A549 (cell line): Measurements from ENCODE around the gene HS3ST4. TPM values are rescaled to one million over a fixed set of nuclear protein-coding genes. Genes with fewer than 3 reads are reported as not detected.

ENCODE experiments used
- ATAC-seq, 2 experiments: fragments of 200-7000 bp in 1 of 2; fragments of >200 bp in 1 of 2; cut with Nextera tagmentation in 1 of 2; cut with Tn5 transposase in 1 of 2; 3 replicates each; pipeline versions ENCODE4 v1.8.0 to v1.9.1; 2018 to 2020; ENCODE audit warnings: mild to moderate bottlenecking in 1 of 2, moderate library complexity in 1 of 2
- CTCF ChIA-PET: fragments of 300-600 bp; sonication (Branson Sonifier 250); formaldehyde crosslinking; extraction: SDS; loops from one replicate; lab custom pipeline; 2021; ENCODE audit warnings: antibody characterized with exemption, inconsistent platforms; lab: Yijun Ruan, JAX
- POLR2A ChIA-PET: fragments of 350-600 bp; formaldehyde crosslinking; extraction: SDS; loops from one replicate; lab custom pipeline; 2021; ENCODE audit warnings: antibody characterized with exemption, inconsistent platforms; lab: Yijun Ruan, JAX
- DNase-seq, 2 experiments: peaks; one replicate each; pipeline versions ENCODE4 v3.0.0 to v3.0.0-alpha.2; 2011 to 2016; ENCODE audit warnings: low read depth in 1 of 2, low spot score in 1 of 2
- FAIRE-seq: peaks from 2 replicates; lab custom pipeline; 2011; peaks lifted over from hg19 to GRCh38; lab: Jason Lieb, UNC
- H3K27ac ChIP-seq, 2 experiments: fragments of >200 bp; sonication (Bioruptor Twin); formaldehyde crosslinking; 3 replicates each; pipeline ENCODE4 v1.5.1; 2016 to 2017
- H3K4me1 ChIP-seq: fragments of >200 bp; sonication (Bioruptor Twin); formaldehyde crosslinking; 3 replicates; pipeline ENCODE4 v1.6.1; 2016
- H3K4me2 ChIP-seq: fragments of >200 bp; sonication (Bioruptor Twin); formaldehyde crosslinking; 3 replicates; pipeline ENCODE4 v1.6.1; 2016
- H3K4me3 ChIP-seq: fragments of >200 bp; sonication (Bioruptor Twin); formaldehyde crosslinking; 3 replicates; pipeline ENCODE4 v1.5.1; 2016
- H3K9me3 ChIP-seq: fragments of >200 bp; sonication (Bioruptor Twin); formaldehyde crosslinking; 3 replicates; pipeline ENCODE4 v1.6.1; 2016
- CBX2 ChIP-seq: fragments of 200-600 bp; sonication (generic); IDR thresholded peaks from 2 replicates; pipeline ENCODE4 v1.6.1; 2016; ENCODE audit warnings: low read depth, mild to moderate bottlenecking, borderline replicate concordance
- CEBPB ChIP-seq, 2 experiments: fragments of >200 bp in 1 of 2; sonication (Bioruptor Twin) in 1 of 2; formaldehyde crosslinking in 1 of 2; IDR thresholded peaks; 2 replicates each; pipeline ENCODE4 v1.6.1; 2012 to 2016
- CHD4 ChIP-seq: fragments of 200-600 bp; sonication (generic); IDR thresholded peaks from 2 replicates; pipeline ENCODE4 v1.6.1; 2016; ENCODE audit warnings: antibody characterized with exemption, mild to moderate bottlenecking, borderline replicate concordance
- ESRRA ChIP-seq: fragments of 150-350 bp; IDR thresholded peaks from 2 replicates; pipeline ENCODE4 v1.6.1; 2014; ENCODE audit warnings: mild to moderate bottlenecking, low read length, borderline replicate concordance
- FOSL2 ChIP-seq, 2 experiments: fragments of 450-650 bp in 1 of 2; fragments of >200 bp in 1 of 2; sonication (Bioruptor Twin) in 1 of 2; formaldehyde crosslinking; IDR thresholded peaks; 2 replicates each; pipeline versions ENCODE4 v1.5.0 to v1.6.1; 2016 to 2020; ENCODE audit warnings: mild to moderate bottlenecking in 1 of 2, moderate library complexity in 1 of 2
- FOXS1 ChIP-seq: fragments of 250-450 bp; sonication (Bioruptor Pico); IDR thresholded peaks from 2 replicates; pipeline ENCODE4 v1.5.0; 2020; ENCODE audit warnings: mild to moderate bottlenecking, moderate library complexity
- JUN ChIP-seq, 2 experiments: fragments of >200 bp; sonication (Bioruptor Twin); formaldehyde crosslinking; IDR thresholded peaks; 2 replicates in 1 of 2; 3 replicates in 1 of 2; pipeline ENCODE4 v1.6.1; 2016 to 2017
- JUNB ChIP-seq: fragments of >200 bp; sonication (Bioruptor Twin); formaldehyde crosslinking; IDR thresholded peaks from 2 replicates; pipeline ENCODE4 v1.6.1; 2016
- KDM1A ChIP-seq: fragments of 200-600 bp; sonication (generic); IDR thresholded peaks from 2 replicates; pipeline ENCODE4 v1.6.1; 2016; ENCODE audit warnings: low read depth, mild to moderate bottlenecking
- MYC ChIP-seq: IDR thresholded peaks from 2 replicates; pipeline ENCODE4 v1.6.1; 2012; ENCODE audit warnings: mild to moderate bottlenecking, inconsistent platforms, low read length, improper control_type of control experiment, borderline replicate concordance
- POLR2A ChIP-seq: IDR thresholded peaks from 2 replicates; pipeline ENCODE4 v1.6.1; 2012; ENCODE audit warnings: mild to moderate bottlenecking, low read length
- POLR2AphosphoS2 ChIP-seq: conservative IDR thresholded peaks from 2 replicates; pipeline ENCODE4 v1.6.1; 2012; ENCODE audit warnings: low read length, improper control_type of control experiment, inconsistent platforms
- RARB ChIP-seq: fragments of 250-450 bp; sonication (Bioruptor Pico); IDR thresholded peaks from 2 replicates; pipeline ENCODE4 v1.8.0; 2021; ENCODE audit warnings: mild to moderate bottlenecking, moderate library complexity
- SREBF2 ChIP-seq: fragments of 450-650 bp; IDR thresholded peaks from 2 replicates; pipeline ENCODE4 v1.6.1; 2014; ENCODE audit warnings: mild to moderate bottlenecking, moderate library complexity
- TP53 ChIP-seq: fragments of 250-450 bp; sonication (Bioruptor Pico); IDR thresholded peaks from 2 replicates; pipeline ENCODE4 v1.5.0; 2021; ENCODE audit warnings: mild to moderate bottlenecking, moderate library complexity
- WGBS: methylation state at CpG from one replicate; pipeline ENCODE4 v1.1.6; 2017; ENCODE audit errors: missing lambda C conversion rate; 5-methylcytosine and 5-hydroxymethylcytosine counted together
- polyA plus RNA-seq, 4 experiments: library from polyadenylated mRNA; depleted of rRNA in 3 of 4; stranded (reverse); fragments of >200 nt; fragmentation: RNase III in 1 of 4; extraction: RNeasy Plus Mini Kit Qiagen cat#74134 plus additional on column Dnase treatment in 1 of 4; gene quantifications; 2 replicates in 3 of 4; 3 replicates in 1 of 4; pipeline ENCODE4 v1.2.3, GENCODE V29; 2011 to 2017
- TF ChIP-seq, protein P1 (sequence below): IDR thresholded peaks from 2 replicates; pipeline ENCODE4 v1.6.1; 2012
- TF ChIP-seq, protein P2 (sequence below): fragments of 250-450 bp; sonication (Bioruptor Pico); IDR thresholded peaks from 2 replicates; pipeline ENCODE4 v1.5.0; 2021; ENCODE audit warnings: mild to moderate bottlenecking, moderate library complexity, borderline replicate concordance
- TF ChIP-seq, protein P3 (sequence below): fragments of 200-600 bp; sonication (generic); IDR thresholded peaks from 2 replicates; pipeline ENCODE4 v1.6.1; 2016; ENCODE audit warnings: antibody characterized with exemption, mild to moderate bottlenecking, moderate library complexity
- TF ChIP-seq, protein P4 (sequence below): fragments of 450-650 bp; IDR thresholded peaks from 2 replicates; pipeline ENCODE4 v1.6.1; 2014; ENCODE audit warnings: antibody characterized with exemption
- TF ChIP-seq, protein P5 (sequence below): fragments of 150-350 bp; IDR thresholded peaks from 2 replicates; pipeline ENCODE4 v1.6.1; 2014; ENCODE audit warnings: low read depth, mild to moderate bottlenecking, low read length
- TF ChIP-seq, protein P6 (sequence below): fragments of 250-450 bp; sonication (Bioruptor Pico); IDR thresholded peaks from 2 replicates; pipeline ENCODE4 v1.5.0; 2020; ENCODE audit warnings: low read depth, mild to moderate bottlenecking, moderate library complexity

Gene HS3ST4
- polyA plus RNA-seq, 2 of the 4 experiments (the other 2 are of a cell fraction): not detected

DNA sequence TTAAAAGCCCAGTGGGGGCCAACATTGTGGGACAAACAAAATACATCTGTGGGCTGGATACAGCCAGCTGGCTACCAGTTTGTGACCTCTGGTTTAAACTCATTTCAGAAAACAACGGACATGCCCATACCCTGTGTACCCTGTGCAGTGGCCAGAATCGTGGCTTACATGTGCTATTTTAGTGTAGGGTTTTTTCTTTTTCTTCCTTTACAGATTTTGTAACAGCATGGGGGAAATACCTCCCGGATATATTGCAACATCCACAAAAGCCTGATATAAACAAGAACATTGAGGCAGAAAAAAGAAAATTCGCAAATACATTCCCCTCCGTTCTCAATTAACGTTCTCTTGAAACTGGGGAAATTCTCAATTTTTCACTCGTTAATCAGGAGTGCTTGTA is 7.3 kb downstream of the HS3ST4 start (continued):
- TF ChIP-seq, protein P1, sequence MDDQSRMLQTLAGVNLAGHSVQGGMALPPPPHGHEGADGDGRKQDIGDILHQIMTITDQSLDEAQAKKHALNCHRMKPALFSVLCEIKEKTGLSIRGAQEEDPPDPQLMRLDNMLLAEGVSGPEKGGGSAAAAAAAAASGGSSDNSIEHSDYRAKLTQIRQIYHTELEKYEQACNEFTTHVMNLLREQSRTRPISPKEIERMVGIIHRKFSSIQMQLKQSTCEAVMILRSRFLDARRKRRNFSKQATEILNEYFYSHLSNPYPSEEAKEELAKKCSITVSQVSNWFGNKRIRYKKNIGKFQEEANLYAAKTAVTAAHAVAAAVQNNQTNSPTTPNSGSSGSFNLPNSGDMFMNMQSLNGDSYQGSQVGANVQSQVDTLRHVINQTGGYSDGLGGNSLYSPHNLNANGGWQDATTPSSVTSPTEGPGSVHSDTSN: no peak

DNA sequence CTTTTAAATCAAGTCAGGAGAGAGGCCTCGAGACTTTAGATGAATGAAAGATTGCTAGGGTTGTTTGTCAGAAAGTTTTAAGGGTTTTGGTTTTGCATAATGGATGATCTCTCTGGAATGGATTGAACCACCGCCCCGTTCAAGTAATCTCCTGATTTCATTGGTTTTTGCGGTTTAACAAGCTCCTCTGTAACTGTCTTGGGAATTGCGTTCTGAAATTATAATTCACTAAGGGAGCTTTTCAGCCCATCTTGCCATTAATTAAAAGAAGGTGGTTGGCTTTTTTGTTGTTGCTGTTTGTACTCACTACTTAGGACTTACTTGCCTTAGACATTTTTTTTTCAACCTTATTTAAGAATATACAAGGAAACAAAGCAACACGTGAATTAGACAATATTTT is 8.8 kb downstream of the HS3ST4 start:
- DNase-seq: no peak
- no peaks in the 10 kb centered on the region for H3K9me3 ChIP-seq

DNA sequence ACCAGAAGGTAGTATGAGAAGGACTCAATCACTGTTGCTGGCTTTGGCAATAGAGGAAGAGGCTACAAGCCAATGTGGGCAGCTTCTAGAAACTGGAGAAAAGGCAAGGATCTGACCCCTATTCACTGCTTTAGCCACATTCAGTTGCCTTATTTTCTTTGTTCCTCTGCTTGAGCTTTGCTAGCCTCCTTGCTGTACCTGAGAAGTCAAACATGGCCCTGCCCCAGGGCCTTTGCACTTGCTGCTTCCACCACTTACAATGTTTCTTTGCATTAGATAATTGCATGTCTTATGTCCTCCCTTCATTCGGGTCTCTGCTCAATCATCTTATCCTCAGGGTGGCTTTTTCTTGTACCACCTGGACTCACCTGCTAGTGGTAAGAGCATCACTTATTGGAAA is 15.8 kb downstream of the HS3ST4 start:
- POLR2A ChIA-PET: no interaction called here
- no peaks in the 10 kb centered on the region for H3K4me1 ChIP-seq
- DNase-seq (no peak), ATAC-seq (no peak), FAIRE-seq (no peak)
- H3K4me3 ChIP-seq: no peak overlapping the region
- no peak overlapping the region for H3K4me2 ChIP-seq
- 4% methylated on average over 1 of the region's 1 CpG for WGBS
- H3K9me3 ChIP-seq: no peaks in the 10 kb centered on the region
- CTCF ChIA-PET: interaction anchor here (0.8 to 1.3 kb wide), 4 partner anchors 12 to 432 kb away, joined by 3 to 5 read pairs (median 4); partner anchors contain the start of gene HS3ST4
- no peak overlapping the region for H3K27ac ChIP-seq
- TF ChIP-seq JUNB (no peak), POLR2A (no peak), RARB (CRISPR knock-in tag) (no peak), CHD4 (no peak), CBX2 (no peak), ESRRA (no peak), MYC (no peak), CEBPB (IDR thresholded peaks at IDR 0.05) (no peak), FOSL2 (IDR thresholded peaks at IDR 0.05) (no peak), FOSL2 (CRISPR knock-in tag; IDR thresholded peaks at IDR 0.05) (no peak), KDM1A (no peak), POLR2AphosphoS2 (no peak)
- TF ChIP-seq, protein P2, sequence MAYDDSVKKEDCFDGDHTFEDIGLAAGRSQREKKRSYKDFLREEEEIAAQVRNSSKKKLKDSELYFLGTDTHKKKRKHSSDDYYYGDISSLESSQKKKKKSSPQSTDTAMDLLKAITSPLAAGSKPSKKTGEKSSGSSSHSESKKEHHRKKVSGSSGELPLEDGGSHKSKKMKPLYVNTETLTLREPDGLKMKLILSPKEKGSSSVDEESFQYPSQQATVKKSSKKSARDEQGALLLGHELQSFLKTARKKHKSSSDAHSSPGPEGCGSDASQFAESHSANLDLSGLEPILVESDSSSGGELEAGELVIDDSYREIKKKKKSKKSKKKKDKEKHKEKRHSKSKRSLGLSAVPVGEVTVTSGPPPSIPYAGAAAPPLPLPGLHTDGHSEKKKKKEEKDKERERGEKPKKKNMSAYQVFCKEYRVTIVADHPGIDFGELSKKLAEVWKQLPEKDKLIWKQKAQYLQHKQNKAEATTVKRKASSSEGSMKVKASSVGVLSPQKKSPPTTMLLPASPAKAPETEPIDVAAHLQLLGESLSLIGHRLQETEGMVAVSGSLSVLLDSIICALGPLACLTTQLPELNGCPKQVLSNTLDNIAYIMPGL (CRISPR knock-in tag): no peak
- TF ChIP-seq, protein P3, sequence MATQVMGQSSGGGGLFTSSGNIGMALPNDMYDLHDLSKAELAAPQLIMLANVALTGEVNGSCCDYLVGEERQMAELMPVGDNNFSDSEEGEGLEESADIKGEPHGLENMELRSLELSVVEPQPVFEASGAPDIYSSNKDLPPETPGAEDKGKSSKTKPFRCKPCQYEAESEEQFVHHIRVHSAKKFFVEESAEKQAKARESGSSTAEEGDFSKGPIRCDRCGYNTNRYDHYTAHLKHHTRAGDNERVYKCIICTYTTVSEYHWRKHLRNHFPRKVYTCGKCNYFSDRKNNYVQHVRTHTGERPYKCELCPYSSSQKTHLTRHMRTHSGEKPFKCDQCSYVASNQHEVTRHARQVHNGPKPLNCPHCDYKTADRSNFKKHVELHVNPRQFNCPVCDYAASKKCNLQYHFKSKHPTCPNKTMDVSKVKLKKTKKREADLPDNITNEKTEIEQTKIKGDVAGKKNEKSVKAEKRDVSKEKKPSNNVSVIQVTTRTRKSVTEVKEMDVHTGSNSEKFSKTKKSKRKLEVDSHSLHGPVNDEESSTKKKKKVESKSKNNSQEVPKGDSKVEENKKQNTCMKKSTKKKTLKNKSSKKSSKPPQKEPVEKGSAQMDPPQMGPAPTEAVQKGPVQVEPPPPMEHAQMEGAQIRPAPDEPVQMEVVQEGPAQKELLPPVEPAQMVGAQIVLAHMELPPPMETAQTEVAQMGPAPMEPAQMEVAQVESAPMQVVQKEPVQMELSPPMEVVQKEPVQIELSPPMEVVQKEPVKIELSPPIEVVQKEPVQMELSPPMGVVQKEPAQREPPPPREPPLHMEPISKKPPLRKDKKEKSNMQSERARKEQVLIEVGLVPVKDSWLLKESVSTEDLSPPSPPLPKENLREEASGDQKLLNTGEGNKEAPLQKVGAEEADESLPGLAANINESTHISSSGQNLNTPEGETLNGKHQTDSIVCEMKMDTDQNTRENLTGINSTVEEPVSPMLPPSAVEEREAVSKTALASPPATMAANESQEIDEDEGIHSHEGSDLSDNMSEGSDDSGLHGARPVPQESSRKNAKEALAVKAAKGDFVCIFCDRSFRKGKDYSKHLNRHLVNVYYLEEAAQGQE: no peak
- TF ChIP-seq, protein P4, sequence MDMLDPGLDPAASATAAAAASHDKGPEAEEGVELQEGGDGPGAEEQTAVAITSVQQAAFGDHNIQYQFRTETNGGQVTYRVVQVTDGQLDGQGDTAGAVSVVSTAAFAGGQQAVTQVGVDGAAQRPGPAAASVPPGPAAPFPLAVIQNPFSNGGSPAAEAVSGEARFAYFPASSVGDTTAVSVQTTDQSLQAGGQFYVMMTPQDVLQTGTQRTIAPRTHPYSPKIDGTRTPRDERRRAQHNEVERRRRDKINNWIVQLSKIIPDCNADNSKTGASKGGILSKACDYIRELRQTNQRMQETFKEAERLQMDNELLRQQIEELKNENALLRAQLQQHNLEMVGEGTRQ: no peak
- TF ChIP-seq, protein P5, sequence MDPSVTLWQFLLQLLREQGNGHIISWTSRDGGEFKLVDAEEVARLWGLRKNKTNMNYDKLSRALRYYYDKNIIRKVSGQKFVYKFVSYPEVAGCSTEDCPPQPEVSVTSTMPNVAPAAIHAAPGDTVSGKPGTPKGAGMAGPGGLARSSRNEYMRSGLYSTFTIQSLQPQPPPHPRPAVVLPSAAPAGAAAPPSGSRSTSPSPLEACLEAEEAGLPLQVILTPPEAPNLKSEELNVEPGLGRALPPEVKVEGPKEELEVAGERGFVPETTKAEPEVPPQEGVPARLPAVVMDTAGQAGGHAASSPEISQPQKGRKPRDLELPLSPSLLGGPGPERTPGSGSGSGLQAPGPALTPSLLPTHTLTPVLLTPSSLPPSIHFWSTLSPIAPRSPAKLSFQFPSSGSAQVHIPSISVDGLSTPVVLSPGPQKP: no peak

More for the DNA sequence above, 8.8 kb downstream of the HS3ST4 start:
- no peaks in the 10 kb centered on the region for H3K4me1 ChIP-seq
- WGBS: 2% methylated on average over 6 of the region's 6 CpGs
- no peak for TF ChIP-seq JUN (IDR thresholded peaks at IDR 0.05)
- no peak for TF ChIP-seq SREBF2
- no peak for TF ChIP-seq TP53 (CRISPR knock-in tag)
- TF ChIP-seq, protein P4: no peak
- TF ChIP-seq MYC: no peak
- no peak for TF ChIP-seq FOXS1 (CRISPR knock-in tag)
- TF ChIP-seq, protein P6, sequence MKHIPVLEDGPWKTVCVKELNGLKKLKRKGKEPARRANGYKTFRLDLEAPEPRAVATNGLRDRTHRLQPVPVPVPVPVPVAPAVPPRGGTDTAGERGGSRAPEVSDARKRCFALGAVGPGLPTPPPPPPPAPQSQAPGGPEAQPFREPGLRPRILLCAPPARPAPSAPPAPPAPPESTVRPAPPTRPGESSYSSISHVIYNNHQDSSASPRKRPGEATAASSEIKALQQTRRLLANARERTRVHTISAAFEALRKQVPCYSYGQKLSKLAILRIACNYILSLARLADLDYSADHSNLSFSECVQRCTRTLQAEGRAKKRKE (CRISPR knock-in tag): no peak
- TF ChIP-seq, protein P2 (CRISPR knock-in tag): no peak
- TF ChIP-seq, all 56 proteins: peak for 0
- Histone ChIP-seq H3K27ac (no peak overlapping the region), H3K4me2 (no peak overlapping the region), H3K4me3 (no peak overlapping the region)
- ChIA-PET POLR2A (interaction anchor here (0.5 kb wide), 1 partner anchor 159 kb away, joined by 3 read pairs; no protein-coding TSS in a partner anchor), CTCF (no interaction called here)
- FAIRE-seq (no peak), ATAC-seq (no peak)
